Esophagus squamous epithelium (tissue), 5 donors: ENCODE results near the gene ASXL2. TPM values are rescaled to one million over a fixed set of nuclear protein-coding genes. Genes with fewer than 3 reads are reported as not detected.

Source experiments
- DNase-seq: peaks from one replicate; lab custom pipeline; 2025; lab: John Stamatoyannopoulos, UW
- H3K27ac ChIP-seq, 4 donors: fragments of 200-600 bp; sonication (generic); one replicate each; pipeline ENCODE4 v1.5.1; 2016 to 2019; ENCODE audit warnings: mild to moderate bottlenecking in 1 of 4
- H3K27me3 ChIP-seq, 4 donors: fragments of 200-600 bp; sonication (generic); 1 replicate in 3 of 4; 2 replicates in 1 of 4; pipeline versions ENCODE4 v1.5.1 to v1.6.0; 2017 to 2021; ENCODE audit warnings: antibody characterized with exemption in 1 of 4
- H3K36me3 ChIP-seq, 3 donors: fragments of 200-600 bp; sonication (generic); one replicate each; pipeline ENCODE4 v1.5.1; 2016 to 2019
- H3K4me1 ChIP-seq, 3 donors: fragments of 200-600 bp; sonication (generic); one replicate each; pipeline ENCODE4 v1.5.1; 2017 to 2019
- H3K4me3 ChIP-seq, 4 donors: fragments of 200-600 bp; sonication (generic); 1 replicate in 3 of 4; 2 replicates in 1 of 4; pipeline ENCODE4 v1.5.1; 2016 to 2019; ENCODE audit warnings: mild to moderate bottlenecking in 2 of 4, moderate library complexity in 1 of 4
- H3K9me3 ChIP-seq, 3 donors: fragments of 200-600 bp; sonication (generic); one replicate each; pipeline ENCODE4 v1.5.1; 2016 to 2019
- CTCF ChIP-seq, 6 experiments: fragments of 450-650 bp in 4 of 6; fragments of 200-600 bp in 2 of 6; sonication (generic) in 2 of 6; IDR thresholded peaks; one replicate each; pipeline ENCODE4 v1.5.1; 2016 to 2019; ENCODE audit warnings: antibody characterized with exemption in 6 of 6, mild to moderate bottlenecking in 4 of 6, moderate library complexity in 4 of 6
- POLR2A ChIP-seq, 4 donors: fragments of 450-650 bp; IDR thresholded peaks; one replicate each; pipeline ENCODE4 v1.6.1; 2017; ENCODE audit warnings: antibody characterized with exemption in 4 of 4, mild to moderate bottlenecking in 4 of 4, moderate library complexity in 3 of 4
- WGBS, 2 donors: methylation state at CpG; one replicate each; pipeline ENCODE4 v1.1.5; 2018; 5-methylcytosine and 5-hydroxymethylcytosine counted together
- intact Hi-C: fragments of 100-400 bp; cut with DNase I; formaldehyde crosslinking; loops from one replicate; pipeline ENCODE4 v1.15.0; 2022
- total RNA-seq, 4 donors: library from RNA; depleted of rRNA; stranded (reverse); fragments of >200 nt; gene quantifications; one replicate each; pipeline ENCODE4 v1.1.0, GENCODE V29; 2016
- donor health status: DM: yes; HTN: yes; CAD: no.

ASXL2 gene
- total RNA-seq, 4 donors from 2014 or later = 15.3 to 17.5 (median 16.3) TPM

- TF ChIP-seq CTCF (IDR thresholded peaks at IDR 0.05) (no peak), POLR2A (IDR thresholded peaks at IDR 0.05) (no peak)
- Histone ChIP-seq H3K9me3 (no peaks in the 10 kb centered on the region), H3K4me1 (no peaks in the 10 kb centered on the region), H3K4me3 (no peak overlapping the region), H3K36me3 (no peaks in the 10 kb centered on the region), H3K27me3 (peaks cover 0 to 7% (median 0%) of the 10 kb centered on the region in 4 donors), H3K27ac (no peak overlapping the region)
- WGBS, 2 donors = 64 to 68% methylated on average over 17 of the region's 17 CpGs
- intact Hi-C loops = loop anchor here (10.0 kb wide), 1 partner anchor 93 kb away; no protein-coding TSS in a partner anchor
- no peak for DNase-seq
Observed at GRCh38 chr2:25697559-25698341, 180.5 kb downstream of the ASXL2 start.

GRCh38 chr2:25692737-25693445 is 185.4 kb downstream of the ASXL2 start:
- no peak for DNase-seq
- H3K4me3 ChIP-seq = no peak overlapping the region
- 88 to 89% methylated on average over 4 to 6 of the region's 6 CpGs for WGBS, 2 donors
- TF ChIP-seq POLR2A (IDR thresholded peaks at IDR 0.05) (no peak), CTCF (IDR thresholded peaks at IDR 0.05) (no peak)
- no peaks in the 10 kb centered on the region for H3K4me1 ChIP-seq
- intact Hi-C loops = loop anchor here (10.0 kb wide), 1 partner anchor 88 kb away; no protein-coding TSS in a partner anchor
- no peaks in the 10 kb centered on the region for H3K9me3 ChIP-seq
- peaks cover 0 to 7% (median 0%) of the 10 kb centered on the region in 4 donors for H3K27me3 ChIP-seq
- no peak overlapping the region for H3K27ac ChIP-seq
- H3K36me3 ChIP-seq = no peaks in the 10 kb centered on the region

- no peak for DNase-seq
- 55 to 57% methylated on average over 4 of the region's 4 CpGs for WGBS, 2 donors
- Histone ChIP-seq H3K9me3 (no peaks in the 10 kb centered on the region), H3K4me1 (no peaks in the 10 kb centered on the region), H3K27ac (no peak overlapping the region), H3K27me3 (peaks cover 0 to 2% (median 0%) of the 10 kb centered on the region in 4 donors), H3K36me3 (no peaks in the 10 kb centered on the region), H3K4me3 (no peak overlapping the region)
- intact Hi-C loops = loop anchor here (10.0 kb wide), 1 partner anchor 87 kb away; no protein-coding TSS in a partner anchor
- TF ChIP-seq POLR2A (IDR thresholded peaks at IDR 0.05) (no peak), CTCF (IDR thresholded peaks at IDR 0.05) (no peak)
Observed at GRCh38 chr2:25692143-25692542, 186.1 kb downstream of the ASXL2 start.

- TF ChIP-seq POLR2A (IDR thresholded peaks at IDR 0.05) (no peak), CTCF (IDR thresholded peaks at IDR 0.05) (no peak)
- 22 to 43% methylated on average over 1 of the region's 1 CpG for WGBS, 2 donors
- DNase-seq = no peak
Observed at GRCh38 chr2:25690058-25690457, 188.2 kb downstream of the ASXL2 start.

GRCh38 chr2:25688236-25688635 is 190.1 kb downstream of the ASXL2 start:
- TF ChIP-seq CTCF (IDR thresholded peaks at IDR 0.05) (no peak), POLR2A (IDR thresholded peaks at IDR 0.05) (no peak)
- Histone ChIP-seq H3K4me3 (no peak overlapping the region), H3K36me3 (no peaks in the 10 kb centered on the region), H3K4me1 (no peaks in the 10 kb centered on the region), H3K27me3 (no peaks in the 10 kb centered on the region), H3K27ac (no peak overlapping the region), H3K9me3 (no peaks in the 10 kb centered on the region)
- intact Hi-C loops = no loop called here
- WGBS, 2 donors = 81 to 86% methylated on average over 6 of the region's 6 CpGs
- DNase-seq = no peak

More at GRCh38 chr2:25690058-25690457, 188.2 kb downstream of the ASXL2 start:
- Histone ChIP-seq H3K27ac (no peak overlapping the region), H3K4me3 (no peak overlapping the region), H3K4me1 (no peaks in the 10 kb centered on the region), H3K9me3 (no peaks in the 10 kb centered on the region), H3K27me3 (no peaks in the 10 kb centered on the region), H3K36me3 (no peaks in the 10 kb centered on the region)
- intact Hi-C loops = loop anchor here (10.0 kb wide), 1 partner anchor 85 kb away; no protein-coding TSS in a partner anchor
